GM04504 (cell line): ENCODE results near the gene TTC34.

Source experiments
- DNase-seq: peaks from one replicate; pipeline ENCODE4 v3.0.0-alpha.2; 2012; ENCODE audit warnings: low read depth

The TTC34 gene

DNA sequence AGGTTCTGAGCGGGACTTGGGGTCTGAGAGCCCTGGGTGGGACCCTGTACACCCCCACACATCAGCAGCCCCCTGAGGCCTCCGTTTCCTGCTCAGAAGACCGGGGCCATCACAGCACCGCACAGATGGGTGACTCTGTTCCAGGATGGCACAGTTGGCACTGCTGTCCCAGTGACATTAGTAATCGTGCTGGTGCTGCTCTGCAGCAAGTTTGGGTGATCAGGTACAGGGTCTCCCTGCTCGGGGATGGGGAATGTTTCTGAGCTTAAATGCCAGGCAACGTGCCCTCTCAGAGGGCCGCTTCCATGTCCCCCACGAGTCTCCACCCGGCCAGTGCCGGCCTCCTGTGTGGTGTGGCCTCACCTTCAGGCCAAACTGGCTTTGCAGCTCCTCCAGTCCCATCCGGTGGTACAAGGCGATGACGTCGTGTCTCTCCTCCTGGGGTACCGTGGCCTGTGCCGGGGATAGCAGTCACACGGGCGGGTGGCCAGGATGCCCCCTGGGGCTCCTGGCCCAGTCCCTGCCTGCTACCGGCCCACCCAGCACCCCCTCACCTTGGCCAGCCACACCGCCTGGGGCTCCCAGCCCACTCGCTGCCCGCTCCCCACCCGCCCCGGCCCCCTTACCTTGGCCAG, 197.9 kb downstream of the TTC34 start:
- DNase-seq, result no peak

DNA sequence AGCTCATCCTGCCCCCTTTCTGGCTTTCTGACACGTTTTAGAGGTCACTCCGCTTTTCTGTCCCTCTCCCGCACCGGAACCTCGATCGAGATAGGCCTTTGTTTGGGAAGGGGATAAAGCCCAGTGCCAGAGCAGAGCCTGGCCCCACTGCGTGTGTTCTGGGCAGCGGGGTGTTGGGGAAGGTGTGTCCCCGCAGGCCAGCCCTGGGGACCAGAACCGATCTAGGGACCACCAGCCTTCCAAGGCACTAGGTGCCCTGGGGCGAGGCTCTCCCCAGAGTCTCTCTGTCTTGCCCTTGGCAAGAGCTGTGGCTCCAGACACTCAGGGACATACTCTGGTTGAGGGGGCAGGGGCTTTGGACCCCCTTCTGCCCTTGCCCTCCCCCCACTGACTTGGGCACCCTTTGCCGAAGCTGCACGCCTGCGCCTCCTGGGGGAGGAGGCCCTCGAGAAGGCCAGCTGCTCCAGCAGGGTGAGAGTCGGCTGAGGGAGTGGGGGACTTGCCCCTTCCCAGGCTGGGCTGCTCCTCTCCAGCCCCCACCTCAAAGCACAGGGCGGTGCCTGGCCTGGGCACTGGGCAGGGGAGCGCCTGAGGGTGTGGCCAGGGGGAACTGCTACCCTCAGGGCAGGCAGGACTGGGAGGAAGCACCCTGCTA, 198.5 kb downstream of the TTC34 start:
- DNase-seq, result no peak

DNA sequence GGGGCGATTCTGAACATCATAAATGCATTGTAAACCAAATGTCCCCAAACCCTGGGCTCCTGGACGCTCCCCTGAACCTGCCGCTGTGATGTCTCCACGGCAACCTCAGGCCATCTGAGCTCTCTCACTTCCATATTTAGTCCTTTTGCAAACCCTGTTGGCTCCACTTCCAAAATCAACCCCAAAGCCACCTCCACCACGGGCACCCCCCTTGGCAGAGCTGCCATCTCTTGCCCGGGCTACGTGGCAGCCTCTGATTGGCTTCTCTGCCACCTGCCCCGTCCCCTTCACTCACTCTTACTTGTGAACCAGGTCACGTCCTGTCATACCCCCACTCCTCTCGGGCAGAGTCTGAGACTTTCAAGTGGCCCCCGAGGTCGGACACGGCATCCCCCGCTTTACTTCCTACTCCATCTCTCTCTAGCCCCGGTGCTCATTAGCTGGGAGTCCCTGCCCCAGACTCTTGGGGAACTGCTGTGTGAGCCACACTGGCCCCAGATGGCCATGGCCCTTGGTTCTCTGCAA, 199.1 kb downstream of the TTC34 start:
- DNase-seq, result no peak

- no peak for DNase-seq
Observed at GRCh38 chr1:2601721-2602303, 199.7 kb downstream of the TTC34 start.

- no peak for DNase-seq
Observed at GRCh38 chr1:2598329-2598931, 203.1 kb downstream of the TTC34 start.

DNA sequence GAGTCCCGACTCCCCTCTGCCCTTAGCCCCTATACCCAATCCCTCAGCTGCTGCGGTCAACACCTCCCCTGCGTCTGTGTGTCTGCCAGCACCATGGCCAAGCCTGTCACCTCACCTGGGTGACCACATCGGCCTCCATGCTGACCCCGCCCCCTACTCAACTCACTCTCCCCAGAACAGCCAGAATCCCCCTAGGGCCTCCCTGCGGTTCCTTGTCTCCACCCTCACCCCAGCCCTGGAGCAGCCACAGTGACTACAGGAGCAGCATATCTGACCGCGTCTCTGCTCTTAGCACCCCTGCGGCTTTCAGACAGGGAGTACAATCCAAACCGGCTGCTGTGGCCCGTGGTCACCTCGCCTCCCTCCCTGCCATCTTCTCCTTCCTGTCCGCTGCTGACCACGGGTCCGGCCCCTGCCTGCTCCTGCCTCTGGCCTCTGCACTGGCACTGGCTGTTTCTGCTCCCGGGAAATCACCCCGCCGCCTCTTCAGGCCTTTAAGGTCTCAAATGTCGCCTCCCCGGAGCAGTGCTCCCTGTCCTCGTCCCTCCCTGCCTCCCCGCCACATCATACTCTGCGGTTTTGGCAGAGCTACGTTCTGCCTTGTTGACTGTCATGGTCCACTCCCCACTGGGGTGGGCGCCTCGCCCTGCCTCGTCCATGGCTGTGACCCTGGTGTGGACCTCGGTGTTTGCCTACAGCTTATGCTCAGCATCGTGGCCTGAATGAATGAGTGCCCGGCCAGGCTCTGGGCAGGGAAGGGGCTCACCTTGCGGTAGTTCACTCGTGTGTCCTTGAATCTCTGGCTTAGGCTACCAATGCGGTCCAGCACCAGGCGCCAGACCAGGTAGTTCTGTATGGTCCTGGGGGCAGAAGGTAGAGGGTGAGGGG, 203.8 kb downstream of the TTC34 start:
- no peak for DNase-seq

DNA sequence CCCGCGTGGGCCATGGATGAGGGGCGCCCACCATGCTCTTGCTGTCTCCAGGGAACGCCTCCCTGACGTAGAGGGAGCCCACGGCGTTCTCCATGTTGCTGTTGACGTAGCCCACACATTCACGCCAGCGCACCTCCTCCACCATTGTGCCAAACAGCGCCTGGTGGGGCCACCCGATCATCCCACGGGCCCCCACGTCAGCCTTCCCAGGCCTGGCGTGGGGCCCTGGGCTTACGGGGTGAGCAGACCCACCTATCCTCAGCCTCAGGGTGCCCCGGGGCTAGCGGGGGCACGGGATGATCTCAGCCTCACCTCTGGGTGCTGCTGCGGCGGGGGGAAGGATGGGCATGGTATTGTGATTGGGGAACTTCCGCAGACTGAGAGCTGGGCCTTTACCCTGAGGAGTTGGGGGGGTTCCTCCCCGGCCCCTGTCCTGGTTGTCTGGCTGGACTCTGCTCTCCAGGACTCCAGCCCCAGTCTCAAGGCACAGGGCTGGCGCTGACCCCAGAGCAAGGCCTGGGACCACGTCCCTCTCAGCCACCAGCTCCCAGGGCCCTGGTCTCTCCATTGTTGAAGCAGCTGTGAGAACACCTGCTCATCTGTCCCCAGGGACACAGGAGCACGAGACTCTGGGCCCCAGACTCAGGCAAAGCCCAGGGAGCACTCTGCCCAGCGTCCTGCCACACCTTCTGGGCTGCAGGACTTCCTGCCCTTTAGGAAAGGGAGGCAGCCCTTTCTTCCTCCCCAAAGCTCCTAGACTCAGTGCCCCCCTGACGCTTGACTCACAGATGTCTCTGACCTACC, 204.8 kb downstream of the TTC34 start:
- DNase-seq, result no peak

- DNase-seq, result no peak
Observed at GRCh38 chr1:2595812-2596529, 205.5 kb downstream of the TTC34 start.

DNA sequence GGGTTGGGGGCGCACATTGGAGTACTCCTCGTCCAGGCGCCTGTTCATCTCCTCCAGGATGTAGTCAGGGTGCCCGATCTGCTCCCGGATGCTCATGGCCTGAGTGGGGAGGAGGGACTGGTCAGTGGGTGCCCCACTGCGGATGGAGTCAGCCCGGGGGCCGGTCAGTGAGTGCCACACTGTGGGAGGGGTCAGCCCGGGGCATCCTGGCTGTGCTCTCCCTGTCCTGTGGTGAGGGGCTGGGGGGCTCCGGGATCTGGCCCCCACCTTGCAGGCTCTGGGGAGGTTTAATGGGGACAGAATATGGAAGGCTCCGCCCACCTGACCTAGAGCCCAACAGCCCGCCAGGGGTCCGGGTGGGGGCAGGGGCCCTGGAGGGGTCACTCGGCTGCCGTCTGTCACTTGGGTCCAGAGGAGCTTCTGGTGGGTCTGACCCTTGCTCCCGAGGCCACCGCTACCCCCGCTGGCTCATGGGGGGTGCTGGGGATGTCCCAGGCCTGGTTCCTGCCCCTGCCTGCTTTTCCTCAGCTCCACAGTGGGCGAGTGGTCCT, 206.2 kb downstream of the TTC34 start:
- DNase-seq, result no peak

DNA sequence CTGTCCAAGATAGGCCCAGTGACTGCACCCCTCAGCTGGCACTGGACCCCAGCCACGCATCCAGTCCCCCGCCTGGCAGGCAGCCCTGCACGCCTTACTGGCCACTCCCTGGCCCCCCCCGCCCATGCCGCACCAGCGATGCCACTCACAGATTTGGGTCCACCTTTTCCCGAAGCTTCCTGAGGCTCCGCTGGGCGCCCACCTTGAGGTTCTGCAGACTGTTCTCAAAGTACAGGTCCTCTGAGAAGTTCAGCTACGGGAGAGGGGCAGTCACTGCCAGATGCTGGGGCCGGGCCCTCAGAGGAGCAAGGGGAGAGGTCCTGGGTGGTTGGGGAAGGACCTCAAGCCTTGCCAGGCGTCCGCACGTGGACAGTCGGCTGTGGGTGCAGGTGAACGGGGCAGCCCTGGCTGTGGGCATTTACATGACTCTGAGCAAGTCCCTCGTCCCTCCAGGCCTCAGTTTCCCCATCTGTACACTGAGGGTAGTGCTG, 206.8 kb downstream of the TTC34 start:
- DNase-seq, result no peak

- peak; percentile 1 for DNase-seq
Observed at GRCh38 chr1:2594001-2594640, 207.4 kb downstream of the TTC34 start.

GRCh38 chr1:2593251-2593878, 208.1 kb downstream of the TTC34 start:
- DNase-seq, result no peak

DNA sequence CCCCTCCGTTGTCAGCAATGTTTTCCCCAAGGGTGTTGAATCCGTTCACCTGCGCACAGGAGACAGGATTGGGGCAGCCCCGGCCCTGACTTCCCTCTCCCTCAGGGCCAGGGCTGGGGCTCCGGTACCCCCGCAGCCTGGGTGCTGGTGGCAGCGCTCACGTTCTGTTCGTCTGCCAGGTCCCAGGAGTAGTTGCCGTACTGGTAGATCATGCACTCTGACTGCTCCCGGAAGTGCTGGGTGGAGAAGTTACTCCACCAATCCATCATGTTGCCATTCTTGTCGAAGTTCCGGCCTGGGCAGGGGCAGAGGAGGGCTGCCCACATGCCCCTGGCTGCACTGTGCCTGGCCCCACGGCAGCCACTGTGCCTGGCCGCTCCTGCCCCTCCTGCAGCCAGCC, 208.8 kb downstream of the TTC34 start:
- DNase-seq, result no peak

DNA sequence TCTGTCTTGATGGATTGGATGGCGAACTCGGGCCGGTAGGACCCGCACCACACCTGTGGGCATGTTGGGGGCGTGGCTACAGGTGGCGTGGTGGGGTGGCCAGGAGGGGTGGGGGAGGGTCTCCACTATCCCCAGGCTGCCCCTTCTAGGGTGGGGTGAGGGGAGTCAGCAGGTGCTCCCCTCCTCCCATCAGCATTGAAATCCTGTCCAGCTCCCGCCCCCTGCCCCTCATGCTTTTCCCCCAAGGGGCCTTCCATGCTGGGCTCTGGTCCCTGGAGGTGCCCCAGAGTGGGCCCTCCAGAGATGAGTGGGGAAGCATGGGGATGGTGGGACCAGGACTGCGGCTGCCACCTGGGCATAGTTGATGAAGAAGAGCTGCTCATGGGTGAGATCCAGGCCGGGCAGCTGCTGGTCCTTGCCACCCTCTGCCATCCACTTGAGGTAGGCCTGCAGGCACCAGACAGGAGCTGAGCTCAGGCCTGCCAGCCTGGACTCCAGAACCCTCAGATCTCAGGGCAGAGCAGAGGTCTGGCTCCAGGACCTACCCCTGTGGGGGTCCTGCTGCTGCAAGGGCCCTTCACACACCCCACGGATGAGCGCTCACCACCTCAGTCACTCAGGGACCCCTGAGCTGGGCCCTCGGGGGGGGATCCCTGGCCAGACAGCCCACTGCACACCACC, 209.8 kb downstream of the TTC34 start:
- DNase-seq, result no peak

DNA sequence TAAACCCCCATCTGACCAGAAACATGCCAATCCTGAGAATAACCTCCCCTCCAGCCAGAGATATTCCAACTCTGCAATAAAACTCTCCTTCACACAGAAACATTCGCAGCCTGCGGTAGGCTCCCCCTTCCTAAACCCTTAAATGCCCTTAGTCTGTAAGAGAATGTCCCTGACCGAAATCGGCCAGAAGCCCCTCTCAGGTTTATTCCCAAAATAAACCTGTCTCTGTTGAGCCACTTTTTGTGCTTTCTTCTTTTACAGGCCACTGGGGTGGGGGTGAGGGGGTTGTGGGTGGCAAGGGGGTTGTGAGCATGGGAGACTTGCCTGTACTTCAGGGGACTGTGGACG, 210.3 kb downstream of the TTC34 start:
- DNase-seq, result no peak

DNA sequence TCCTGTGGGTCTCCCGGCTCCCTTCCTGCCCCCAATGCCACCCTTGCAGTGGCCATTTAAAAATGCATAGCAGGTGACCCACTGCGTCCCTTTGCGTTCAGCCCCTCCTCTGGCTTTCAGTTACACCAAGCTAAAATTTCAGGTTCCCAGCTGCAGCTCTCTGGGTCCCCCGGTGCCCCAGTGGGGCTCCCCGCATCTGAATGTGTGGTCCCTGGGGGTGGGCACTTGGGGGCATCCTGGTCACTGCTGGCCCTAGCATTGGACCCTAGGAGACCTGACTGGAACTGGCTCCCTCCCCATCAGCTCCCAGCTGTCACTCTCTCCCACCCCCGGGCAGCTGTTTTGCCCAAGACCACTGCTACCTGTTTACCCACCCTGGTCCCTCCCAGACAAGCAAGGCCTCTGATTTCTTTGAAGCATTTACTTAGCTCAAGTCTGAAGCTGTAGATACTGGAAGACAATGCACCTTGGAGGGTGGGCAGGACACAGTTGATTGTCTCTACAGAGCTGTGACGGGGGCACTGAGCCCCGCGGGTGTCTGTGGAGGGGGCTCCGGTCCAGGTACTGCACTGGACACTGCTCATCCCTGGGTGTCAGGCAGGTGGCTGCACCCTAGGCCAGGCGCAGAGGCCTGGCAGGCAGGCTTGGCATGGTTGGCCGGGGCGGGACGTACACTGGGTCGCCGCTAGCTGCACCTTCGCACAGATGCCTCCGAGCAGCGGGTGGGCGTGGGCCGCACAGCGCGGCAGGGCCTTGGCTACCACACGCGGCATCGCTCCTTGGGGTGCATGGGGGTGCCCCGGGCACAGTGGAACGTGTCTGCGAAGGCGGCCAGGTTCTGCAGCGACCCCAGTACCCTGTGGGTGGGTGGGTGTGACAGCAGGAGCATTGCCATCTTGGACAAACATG, 211.0 kb downstream of the TTC34 start:
- DNase-seq, result no peak

GRCh38 chr1:2589431-2590232, 211.9 kb downstream of the TTC34 start:
- DNase-seq, result no peak
